ENCODE measurements around the gene AGPAT2.
A peak's percentile ranks its signal among the peaks of the same experiment; 100 is the strongest.

AGPAT2 gene

GRCh38 chr9:136689108-136689460, 1.8 kb upstream of the AGPAT2 start:
- no peaks in the 10 kb centered on the region for H3K9me3 ChIP-seq (ENCODE audit: insufficient read depth, low read length, severe bottlenecking)
- H3K4me2 ChIP-seq (ENCODE audit: insufficient read depth, low read length), result no peak overlapping the region
- no peaks in the 10 kb centered on the region for H3K36me3 ChIP-seq (ENCODE audit: insufficient read depth, low read length)
- no peak overlapping the region for H3K9ac ChIP-seq (ENCODE audit: low read depth, low read length)
- DNase-seq (no peak), ATAC-seq (ENCODE audit: insufficient read depth, low read depth) (no peak)
- H3K27ac ChIP-seq (ENCODE audit: low read length), result no peak overlapping the region
- TF ChIP-seq EZH2 (IDR thresholded peaks at IDR 0.05; ENCODE audit: borderline replicate concordance, low read depth, low read length, severe bottlenecking), result no peak
- TF ChIP-seq, protein P1, sequence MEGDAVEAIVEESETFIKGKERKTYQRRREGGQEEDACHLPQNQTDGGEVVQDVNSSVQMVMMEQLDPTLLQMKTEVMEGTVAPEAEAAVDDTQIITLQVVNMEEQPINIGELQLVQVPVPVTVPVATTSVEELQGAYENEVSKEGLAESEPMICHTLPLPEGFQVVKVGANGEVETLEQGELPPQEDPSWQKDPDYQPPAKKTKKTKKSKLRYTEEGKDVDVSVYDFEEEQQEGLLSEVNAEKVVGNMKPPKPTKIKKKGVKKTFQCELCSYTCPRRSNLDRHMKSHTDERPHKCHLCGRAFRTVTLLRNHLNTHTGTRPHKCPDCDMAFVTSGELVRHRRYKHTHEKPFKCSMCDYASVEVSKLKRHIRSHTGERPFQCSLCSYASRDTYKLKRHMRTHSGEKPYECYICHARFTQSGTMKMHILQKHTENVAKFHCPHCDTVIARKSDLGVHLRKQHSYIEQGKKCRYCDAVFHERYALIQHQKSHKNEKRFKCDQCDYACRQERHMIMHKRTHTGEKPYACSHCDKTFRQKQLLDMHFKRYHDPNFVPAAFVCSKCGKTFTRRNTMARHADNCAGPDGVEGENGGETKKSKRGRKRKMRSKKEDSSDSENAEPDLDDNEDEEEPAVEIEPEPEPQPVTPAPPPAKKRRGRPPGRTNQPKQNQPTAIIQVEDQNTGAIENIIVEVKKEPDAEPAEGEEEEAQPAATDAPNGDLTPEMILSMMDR (IDR thresholded peaks at IDR 0.05; ENCODE audit: borderline replicate concordance, extremely low read depth, low read length, poor library complexity, severe bottlenecking), result no peak
- H3K4me1 ChIP-seq (ENCODE audit: insufficient read depth, low read length), result peaks cover 21% of the 10 kb centered on the region
- H3K4me3 ChIP-seq (ENCODE audit: low read depth in 1 of 2, low read length in 2 of 2), result no peak overlapping the region
- H4K20me1 ChIP-seq (ENCODE audit: insufficient read depth, low read length), result peaks cover 7% of the 10 kb centered on the region
- H2AFZ ChIP-seq (ENCODE audit: low read depth, low read length), result no peak overlapping the region
- no peaks in the 10 kb centered on the region for H3K27me3 ChIP-seq (ENCODE audit: insufficient read depth, low read length, poor library complexity)
- peaks cover 12% of the 10 kb centered on the region for H3K79me2 ChIP-seq (ENCODE audit: insufficient read depth, low read length)

GRCh38 chr9:136688274-136689107, 1.2 kb upstream of the AGPAT2 start:
- Histone ChIP-seq H2AFZ (ENCODE audit: low read depth, low read length) (no peak overlapping the region), H3K79me2 (ENCODE audit: insufficient read depth, low read length) (peaks cover 12% of the 10 kb centered on the region), H3K4me1 (ENCODE audit: insufficient read depth, low read length) (peaks cover 21% of the 10 kb centered on the region), H3K36me3 (ENCODE audit: insufficient read depth, low read length) (no peaks in the 10 kb centered on the region), H3K27me3 (ENCODE audit: insufficient read depth, low read length, poor library complexity) (no peaks in the 10 kb centered on the region), H3K4me3 (ENCODE audit: low read depth in 1 of 2, low read length in 2 of 2) (no peak overlapping the region), H3K4me2 (ENCODE audit: insufficient read depth, low read length) (no peak overlapping the region), H3K9me3 (ENCODE audit: insufficient read depth, low read length, severe bottlenecking) (no peaks in the 10 kb centered on the region), H4K20me1 (ENCODE audit: insufficient read depth, low read length) (peaks cover 7% of the 10 kb centered on the region), H3K9ac (ENCODE audit: low read depth, low read length) (no peak overlapping the region), H3K27ac (ENCODE audit: low read length) (no peak overlapping the region)
- ATAC-seq (ENCODE audit: insufficient read depth, low read depth) (no peak), DNase-seq (no peak)
- TF ChIP-seq, protein P1 (IDR thresholded peaks at IDR 0.05; ENCODE audit: borderline replicate concordance, extremely low read depth, low read length, poor library complexity, severe bottlenecking), result no peak
- TF ChIP-seq EZH2 (IDR thresholded peaks at IDR 0.05; ENCODE audit: borderline replicate concordance, low read depth, low read length, severe bottlenecking), result no peak

DNA sequence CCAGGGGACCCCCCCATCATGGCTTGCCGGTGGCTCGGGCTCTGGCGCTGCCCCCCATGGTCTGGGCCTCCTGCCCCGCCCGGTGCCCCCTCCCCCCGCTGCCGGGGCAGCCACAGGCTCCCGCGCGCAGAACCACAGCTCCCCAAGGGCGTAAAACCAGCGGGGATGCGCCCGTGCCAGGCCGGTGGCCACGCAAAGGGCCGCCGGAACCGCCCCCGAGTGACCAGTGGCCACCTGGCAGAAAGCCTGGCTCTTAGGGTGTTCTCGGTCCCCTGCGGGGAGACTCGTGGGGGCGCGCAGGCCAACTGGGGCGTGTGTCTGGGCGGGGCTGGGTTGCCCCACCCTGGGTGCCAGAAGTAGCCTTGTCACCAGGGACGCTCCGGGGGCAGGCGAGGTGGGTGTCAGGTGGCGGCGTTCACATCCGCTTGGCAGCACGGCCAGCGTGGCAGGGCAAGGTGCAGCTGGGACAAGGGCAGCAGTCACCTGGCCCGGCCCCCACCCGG, 515 bp upstream of the AGPAT2 start:
- Histone ChIP-seq H4K20me1 (ENCODE audit: insufficient read depth, low read length) (peaks cover 7% of the 10 kb centered on the region), H3K36me3 (ENCODE audit: insufficient read depth, low read length) (no peaks in the 10 kb centered on the region), H3K27me3 (ENCODE audit: insufficient read depth, low read length, poor library complexity) (no peaks in the 10 kb centered on the region), H3K4me2 (ENCODE audit: insufficient read depth, low read length) (peak overlapping the region; percentile 97; the same call in 1 of the 2 replicates), H3K9ac (ENCODE audit: low read depth, low read length) (no peak overlapping the region), H2AFZ (ENCODE audit: low read depth, low read length) (no peak overlapping the region), H3K4me3 (ENCODE audit: low read depth in 1 of 2, low read length in 2 of 2) (no peak overlapping the region), H3K27ac (ENCODE audit: low read length) (no peak overlapping the region), H3K9me3 (ENCODE audit: insufficient read depth, low read length, severe bottlenecking) (no peaks in the 10 kb centered on the region), H3K4me1 (ENCODE audit: insufficient read depth, low read length) (peaks cover 21% of the 10 kb centered on the region), H3K79me2 (ENCODE audit: insufficient read depth, low read length) (peaks cover 12% of the 10 kb centered on the region)
- peak; percentile 11 for DNase-seq
- ATAC-seq (ENCODE audit: insufficient read depth, low read depth), result no peak
- no peak for TF ChIP-seq EZH2 (IDR thresholded peaks at IDR 0.05; ENCODE audit: borderline replicate concordance, low read depth, low read length, severe bottlenecking)
- TF ChIP-seq, protein P1 (IDR thresholded peaks at IDR 0.05; ENCODE audit: borderline replicate concordance, extremely low read depth, low read length, poor library complexity, severe bottlenecking), result no peak

Measured in DND-41 (cell line).